Measurements from ENCODE around the gene PNMA6E. TPM values are rescaled to one million over a fixed set of nuclear protein-coding genes. Genes with fewer than 3 reads are reported as not detected.

Gene PNMA6E
- polyA plus RNA-seq, 1 donor from 2014 or later = not detected

GRCh38 chrX:153384390-153384789 lies 16.8 kb downstream of the PNMA6E start:
- no peak overlapping the region for H3K4me2 ChIP-seq (ENCODE audit: low read length)
- no peaks in the 10 kb centered on the region for H3K9me2 ChIP-seq (ENCODE audit: insufficient read depth, low read length)
- H3K27ac ChIP-seq (ENCODE audit: low read length) = no peak overlapping the region
- H3K79me2 ChIP-seq (replicated peaks; ENCODE audit: insufficient read depth, low read length) = no peaks in the 10 kb centered on the region
- H3K27me3 ChIP-seq (ENCODE audit: insufficient read depth, low read depth, low read length) = no peaks in the 10 kb centered on the region
- no peaks in the 10 kb centered on the region for H3K9me3 ChIP-seq (ENCODE audit: low read length)
- H2AFZ ChIP-seq (ENCODE audit: low read depth, low read length) = no peak overlapping the region
- H4K20me1 ChIP-seq (ENCODE audit: insufficient read depth) = no peaks in the 10 kb centered on the region
- H3F3A ChIP-seq (ENCODE audit: insufficient read depth, low read length, poor library complexity, severe bottlenecking) = no peaks in the 10 kb centered on the region
- no peak overlapping the region for H3K9ac ChIP-seq (ENCODE audit: low read length)
- no peaks in the 10 kb centered on the region for H3K36me3 ChIP-seq (ENCODE audit: insufficient read depth, low read length)
- H3K4me3 ChIP-seq (ENCODE audit: low read length) = no peak overlapping the region
- TF ChIP-seq TAF1 (IDR thresholded peaks at IDR 0.05; ENCODE audit: low read depth) (no peak), EP300 (conservative IDR thresholded peaks at IDR 0.05; ENCODE audit: poor library complexity, severe bottlenecking) (no peak), REST (IDR thresholded peaks at IDR 0.05; ENCODE audit: borderline replicate concordance) (no peak), RAD21 (conservative IDR thresholded peaks at IDR 0.05) (no peak), SMC3 (conservative IDR thresholded peaks at IDR 0.05; ENCODE audit: poor library complexity) (no peak), CTCF (IDR thresholded peaks at IDR 0.05; ENCODE audit: poor library complexity, severe bottlenecking) (no peak), POLR2AphosphoS5 (IDR thresholded peaks at IDR 0.05) (no peak), EZH2 (IDR thresholded peaks at IDR 0.05; ENCODE audit: borderline replicate concordance, insufficient read depth, low read length, poor library complexity, severe bottlenecking) (no peak), MXI1 (conservative IDR thresholded peaks at IDR 0.05; ENCODE audit: poor library complexity, severe bottlenecking) (no peak)

GRCh38 chrX:153382563-153383482 lies 18.3 kb downstream of the PNMA6E start:
- Histone ChIP-seq H3K4me2 (ENCODE audit: low read length) (no peak overlapping the region), H3K9me3 (ENCODE audit: low read length) (no peaks in the 10 kb centered on the region)

More at GRCh38 chrX:153382563-153383482, 18.3 kb downstream of the PNMA6E start:
- Histone ChIP-seq H3K36me3 (ENCODE audit: insufficient read depth, low read length) (no peaks in the 10 kb centered on the region), H3K9me2 (ENCODE audit: insufficient read depth, low read length) (no peaks in the 10 kb centered on the region), H2AFZ (ENCODE audit: low read depth, low read length) (no peak overlapping the region), H3K79me2 (replicated peaks; ENCODE audit: insufficient read depth, low read length) (no peaks in the 10 kb centered on the region), H3K4me3 (ENCODE audit: low read length) (no peak overlapping the region), H3K27me3 (ENCODE audit: insufficient read depth, low read depth, low read length) (no peaks in the 10 kb centered on the region), H4K20me1 (ENCODE audit: insufficient read depth) (no peaks in the 10 kb centered on the region), H3K27ac (ENCODE audit: low read length) (peak overlapping the region; percentile 65), H3F3A (ENCODE audit: insufficient read depth, low read length, poor library complexity, severe bottlenecking) (no peaks in the 10 kb centered on the region), H3K9ac (ENCODE audit: low read length) (peak overlapping the region; percentile 44)
- TF ChIP-seq MXI1 (conservative IDR thresholded peaks at IDR 0.05; ENCODE audit: poor library complexity, severe bottlenecking) = no peak
- no peak for TF ChIP-seq REST (IDR thresholded peaks at IDR 0.05; ENCODE audit: borderline replicate concordance)
- TF ChIP-seq SMC3 (conservative IDR thresholded peaks at IDR 0.05; ENCODE audit: poor library complexity) = no peak
- no peak for TF ChIP-seq EP300 (conservative IDR thresholded peaks at IDR 0.05; ENCODE audit: poor library complexity, severe bottlenecking)
- TF ChIP-seq CTCF (IDR thresholded peaks at IDR 0.05; ENCODE audit: poor library complexity, severe bottlenecking) = no peak
- TF ChIP-seq RAD21 (conservative IDR thresholded peaks at IDR 0.05) = no peak
- TF ChIP-seq TAF1 (IDR thresholded peaks at IDR 0.05; ENCODE audit: low read depth) = no peak
- TF ChIP-seq EZH2 (IDR thresholded peaks at IDR 0.05; ENCODE audit: borderline replicate concordance, insufficient read depth, low read length, poor library complexity, severe bottlenecking) = no peak
- no peak for TF ChIP-seq POLR2AphosphoS5 (IDR thresholded peaks at IDR 0.05)
